Measurements from ENCODE around the gene NPW.

Gene NPW

GRCh38 chr16:1977875-1978268 is 41.7 kb upstream of the NPW start:
- no peak overlapping the region for H3K9ac ChIP-seq (ENCODE audit: low read length in 5 of 5)
- peaks cover 0 to 23% (median 11%) of the 10 kb centered on the region in 5 donors for H3K4me1 ChIP-seq (ENCODE audit: control insufficient read depth in 5 of 5, insufficient read depth in 5 of 5, low read length in 5 of 5)
- no peaks in the 10 kb centered on the region for H3K9me3 ChIP-seq (ENCODE audit: control insufficient read depth in 5 of 5, low read length in 5 of 5)
- no peak overlapping the region for H3K4me3 ChIP-seq (ENCODE audit: low read depth in 1 of 5, low read length in 5 of 5)
- no peak overlapping the region for H3K27ac ChIP-seq (ENCODE audit: low read depth, low read length)
- H3K27me3 ChIP-seq (ENCODE audit: control insufficient read depth in 5 of 5, insufficient read depth in 4 of 5, low read length in 5 of 5), result peaks cover 19 to 58% (median 46%) of the 10 kb centered on the region in 5 donors
- H3K36me3 ChIP-seq (ENCODE audit: control insufficient read depth in 5 of 5, insufficient read depth in 5 of 5, low read length in 5 of 5), result peaks cover 0 to 51% (median 48%) of the 10 kb centered on the region in 5 donors

GRCh38 chr16:1978476-1979120 is 41.0 kb upstream of the NPW start:
- H3K9me3 ChIP-seq (ENCODE audit: control insufficient read depth in 5 of 5, low read length in 5 of 5), result no peaks in the 10 kb centered on the region
- H3K27ac ChIP-seq (ENCODE audit: low read depth, low read length), result no peak overlapping the region
- H3K9ac ChIP-seq (ENCODE audit: low read length in 5 of 5), result no peak overlapping the region
- H3K4me3 ChIP-seq (ENCODE audit: low read depth in 1 of 5, low read length in 5 of 5), result no peak overlapping the region
- peaks cover 0 to 51% (median 48%) of the 10 kb centered on the region in 5 donors for H3K36me3 ChIP-seq (ENCODE audit: control insufficient read depth in 5 of 5, insufficient read depth in 5 of 5, low read length in 5 of 5)
- peaks cover 0 to 23% (median 11%) of the 10 kb centered on the region in 5 donors for H3K4me1 ChIP-seq (ENCODE audit: control insufficient read depth in 5 of 5, insufficient read depth in 5 of 5, low read length in 5 of 5)
- peaks cover 19 to 58% (median 46%) of the 10 kb centered on the region in 5 donors for H3K27me3 ChIP-seq (ENCODE audit: control insufficient read depth in 5 of 5, insufficient read depth in 4 of 5, low read length in 5 of 5)

- H3K27me3 ChIP-seq (ENCODE audit: control insufficient read depth in 5 of 5, insufficient read depth in 4 of 5, low read length in 5 of 5), result peaks cover 19 to 55% (median 46%) of the 10 kb centered on the region in 5 donors
- no peaks in the 10 kb centered on the region for H3K9me3 ChIP-seq (ENCODE audit: control insufficient read depth in 5 of 5, low read length in 5 of 5)
- no peak overlapping the region for H3K4me3 ChIP-seq (ENCODE audit: low read depth in 1 of 5, low read length in 5 of 5)
- peaks cover 0 to 44% (median 43%) of the 10 kb centered on the region in 5 donors for H3K36me3 ChIP-seq (ENCODE audit: control insufficient read depth in 5 of 5, insufficient read depth in 5 of 5, low read length in 5 of 5)
- no peak overlapping the region for H3K9ac ChIP-seq (ENCODE audit: low read length in 5 of 5)
- peaks cover 0 to 24% (median 14%) of the 10 kb centered on the region in 5 donors for H3K4me1 ChIP-seq (ENCODE audit: control insufficient read depth in 5 of 5, insufficient read depth in 5 of 5, low read length in 5 of 5)
- H3K27ac ChIP-seq (ENCODE audit: low read depth, low read length), result no peak overlapping the region
These were observed 40.1 kb upstream of the NPW start for GRCh38 chr16:1979271-1980029.

GRCh38 chr16:1980030-1980769 is 39.4 kb upstream of the NPW start:
- no peak overlapping the region for H3K27ac ChIP-seq (ENCODE audit: low read depth, low read length)
- H3K4me1 ChIP-seq (ENCODE audit: control insufficient read depth in 5 of 5, insufficient read depth in 5 of 5, low read length in 5 of 5), result peaks cover 5 to 31% (median 21%) of the 10 kb centered on the region in 5 donors
- peaks cover 19 to 50% (median 44%) of the 10 kb centered on the region in 5 donors for H3K27me3 ChIP-seq (ENCODE audit: control insufficient read depth in 5 of 5, insufficient read depth in 4 of 5, low read length in 5 of 5)
- peaks cover 0 to 37% (median 36%) of the 10 kb centered on the region in 5 donors for H3K36me3 ChIP-seq (ENCODE audit: control insufficient read depth in 5 of 5, insufficient read depth in 5 of 5, low read length in 5 of 5)
- H3K4me3 ChIP-seq (ENCODE audit: low read depth in 1 of 5, low read length in 5 of 5), result no peak overlapping the region
- no peak overlapping the region for H3K9ac ChIP-seq (ENCODE audit: low read length in 5 of 5)
- H3K9me3 ChIP-seq (ENCODE audit: control insufficient read depth in 5 of 5, low read length in 5 of 5), result no peaks in the 10 kb centered on the region

GRCh38 chr16:1980770-1981087 is 38.9 kb upstream of the NPW start:
- peaks cover 5 to 34% (median 24%) of the 10 kb centered on the region in 5 donors for H3K4me1 ChIP-seq (ENCODE audit: control insufficient read depth in 5 of 5, insufficient read depth in 5 of 5, low read length in 5 of 5)
- H3K27me3 ChIP-seq (ENCODE audit: control insufficient read depth in 5 of 5, insufficient read depth in 4 of 5, low read length in 5 of 5), result peaks cover 19 to 46% (median 43%) of the 10 kb centered on the region in 5 donors
- H3K36me3 ChIP-seq (ENCODE audit: control insufficient read depth in 5 of 5, insufficient read depth in 5 of 5, low read length in 5 of 5), result peaks cover 0 to 36% (median 35%) of the 10 kb centered on the region in 5 donors
- H3K4me3 ChIP-seq (ENCODE audit: low read depth in 1 of 5, low read length in 5 of 5), result no peak overlapping the region
- no peak overlapping the region for H3K9ac ChIP-seq (ENCODE audit: low read length in 5 of 5)
- H3K27ac ChIP-seq (ENCODE audit: low read depth, low read length), result no peak overlapping the region
- no peaks in the 10 kb centered on the region for H3K9me3 ChIP-seq (ENCODE audit: control insufficient read depth in 5 of 5, low read length in 5 of 5)

- H3K36me3 ChIP-seq (ENCODE audit: control insufficient read depth in 5 of 5, insufficient read depth in 5 of 5, low read length in 5 of 5), result peaks cover 0 to 36% (median 35%) of the 10 kb centered on the region in 5 donors
- no peak within 1 kb of the TSS for H3K9ac ChIP-seq (ENCODE audit: low read length in 5 of 5)
- no peaks in the 10 kb centered on the region for H3K9me3 ChIP-seq (ENCODE audit: control insufficient read depth in 5 of 5, low read length in 5 of 5)
- H3K27ac ChIP-seq (ENCODE audit: low read depth, low read length), result no peak within 1 kb of the TSS
- peaks cover 19 to 46% (median 41%) of the 10 kb centered on the region in 5 donors for H3K27me3 ChIP-seq (ENCODE audit: control insufficient read depth in 5 of 5, insufficient read depth in 4 of 5, low read length in 5 of 5)
- peaks cover 5 to 34% (median 24%) of the 10 kb centered on the region in 5 donors for H3K4me1 ChIP-seq (ENCODE audit: control insufficient read depth in 5 of 5, insufficient read depth in 5 of 5, low read length in 5 of 5)
- H3K4me3 ChIP-seq (ENCODE audit: low read depth in 1 of 5, low read length in 5 of 5), result no peak within 1 kb of the TSS
These were observed 38.2 kb upstream of the NPW start, which contains the start of gene NOXO1 for GRCh38 chr16:1981398-1981836. TSS of gene NOXO1 (minus strand) at chr16:1981469. CDS start at chr16:1981179, 290 bp downstream.

GRCh38 chr16:1982013-1982433 is 37.6 kb upstream of the NPW start:
- Histone ChIP-seq H3K27ac (ENCODE audit: low read depth, low read length) (no peak overlapping the region), H3K4me1 (ENCODE audit: control insufficient read depth in 5 of 5, insufficient read depth in 5 of 5, low read length in 5 of 5) (peaks cover 5 to 34% (median 24%) of the 10 kb centered on the region in 5 donors), H3K27me3 (ENCODE audit: control insufficient read depth in 5 of 5, insufficient read depth in 4 of 5, low read length in 5 of 5) (peaks cover 19 to 41% (median 40%) of the 10 kb centered on the region in 5 donors)

GRCh38 chr16:1982991-1983543 is 36.5 kb upstream of the NPW start:
- peak overlapping the region in 4 of 5 donors; percentile 66 to 80 (median 74) for H3K4me3 ChIP-seq (ENCODE audit: low read depth in 1 of 5, low read length in 5 of 5)
- H3K9me3 ChIP-seq (ENCODE audit: control insufficient read depth in 5 of 5, low read length in 5 of 5), result no peaks in the 10 kb centered on the region
- H3K9ac ChIP-seq (ENCODE audit: low read length in 5 of 5), result peak overlapping the region in 4 of 5 donors; percentile 0 to 69 (median 60)
- H3K27ac ChIP-seq (ENCODE audit: low read depth, low read length), result peak overlapping the region; percentile 30
- H3K4me1 ChIP-seq (ENCODE audit: control insufficient read depth in 5 of 5, insufficient read depth in 5 of 5, low read length in 5 of 5), result peaks cover 5 to 34% (median 24%) of the 10 kb centered on the region in 5 donors
- H3K36me3 ChIP-seq (ENCODE audit: control insufficient read depth in 5 of 5, insufficient read depth in 5 of 5, low read length in 5 of 5), result peaks cover 0 to 29% (median 24%) of the 10 kb centered on the region in 5 donors
- H3K27me3 ChIP-seq (ENCODE audit: control insufficient read depth in 5 of 5, insufficient read depth in 4 of 5, low read length in 5 of 5), result peaks cover 19 to 40% (median 34%) of the 10 kb centered on the region in 5 donors

More at GRCh38 chr16:1982013-1982433, 37.6 kb upstream of the NPW start:
- Histone ChIP-seq H3K36me3 (ENCODE audit: control insufficient read depth in 5 of 5, insufficient read depth in 5 of 5, low read length in 5 of 5) (peaks cover 0 to 36% (median 33%) of the 10 kb centered on the region in 5 donors), H3K9ac (ENCODE audit: low read length in 5 of 5) (no peak overlapping the region), H3K9me3 (ENCODE audit: control insufficient read depth in 5 of 5, low read length in 5 of 5) (no peaks in the 10 kb centered on the region), H3K4me3 (ENCODE audit: low read depth in 1 of 5, low read length in 5 of 5) (no peak overlapping the region)

- peak within 1 kb of the TSS; percentile 30 for H3K27ac ChIP-seq (ENCODE audit: low read depth, low read length)
- no peaks in the 10 kb centered on the region for H3K9me3 ChIP-seq (ENCODE audit: control insufficient read depth in 5 of 5, low read length in 5 of 5)
- peaks cover 20 to 40% (median 32%) of the 10 kb centered on the region in 5 donors for H3K27me3 ChIP-seq (ENCODE audit: control insufficient read depth in 5 of 5, insufficient read depth in 4 of 5, low read length in 5 of 5)
- H3K36me3 ChIP-seq (ENCODE audit: control insufficient read depth in 5 of 5, insufficient read depth in 5 of 5, low read length in 5 of 5), result peaks cover 0 to 22% (median 18%) of the 10 kb centered on the region in 5 donors
- peak within 1 kb of the TSS; percentile 24 to 80 (median 70) for H3K4me3 ChIP-seq (ENCODE audit: low read depth in 1 of 5, low read length in 5 of 5)
- H3K4me1 ChIP-seq (ENCODE audit: control insufficient read depth in 5 of 5, insufficient read depth in 5 of 5, low read length in 5 of 5), result peaks cover 5 to 34% (median 24%) of the 10 kb centered on the region in 5 donors
- H3K9ac ChIP-seq (ENCODE audit: low read length in 5 of 5), result peak within 1 kb of the TSS in 4 of 5 donors; percentile 42 to 79 (median 67)
These were observed 35.8 kb upstream of the NPW start, which contains the start of gene GFER for GRCh38 chr16:1983544-1984346. TSS of gene GFER (plus strand) at chr16:1984193. CDS start at chr16:1984219, 26 bp downstream.
